K562 (cell line): Measurements from ENCODE around the gene NCAM2. TPM values are rescaled to one million over a fixed set of nuclear protein-coding genes. Genes with fewer than 3 reads are reported as not detected.

Source experiments
- DEAF1 ChIP-seq: fragments of 450-650 bp; formaldehyde crosslinking; IDR thresholded peaks from 2 replicates; pipeline ENCODE4 v1.4.0; 2020; ENCODE audit warnings: mild to moderate bottlenecking, moderate library complexity
- DPF2 ChIP-seq: fragments of 450-650 bp; IDR thresholded peaks from 2 replicates; pipeline ENCODE4 v1.6.1; 2016
- ELF2 ChIP-seq: fragments of 250-450 bp; sonication (Bioruptor Pico); IDR thresholded peaks from 2 replicates; pipeline ENCODE4 v1.5.0; 2021; ENCODE audit warnings: mild to moderate bottlenecking
- GABPA ChIP-seq: fragments of 200-800 bp; sonication (Bioruptor generic); conservative IDR thresholded peaks from 2 replicates; pipeline ENCODE4 v1.6.1; 2016; ENCODE audit warnings: low read depth, missing genetic modification characterization, missing compliant biosample characterization
- ILK ChIP-seq: fragments of 450-650 bp; IDR thresholded peaks from 2 replicates; pipeline ENCODE4 v1.6.1; 2016; ENCODE audit warnings: missing genetic modification characterization, low read depth, mild to moderate bottlenecking, missing compliant biosample characterization, moderate library complexity, borderline replicate concordance
- MYC ChIP-seq, 2 experiments: fragments of 250-450 bp in 1 of 2; sonication (Bioruptor Pico) in 1 of 2; IDR thresholded peaks; 2 replicates each; pipeline versions ENCODE4 v1.5.1 to v1.6.1; 2012 to 2021; ENCODE audit warnings: low read depth in 2 of 2, borderline replicate concordance in 1 of 2, improper control_type of control experiment in 1 of 2, low read length in 1 of 2, mild to moderate bottlenecking in 1 of 2, moderate library complexity in 1 of 2
- NR2C1 ChIP-seq, 2 experiments: fragments of 450-650 bp; IDR thresholded peaks; 2 replicates each; pipeline ENCODE4 v1.6.1; 2017; ENCODE audit warnings: mild to moderate bottlenecking in 2 of 2, antibody characterized with exemption in 1 of 2, inconsistent platforms in 1 of 2, missing compliant biosample characterization in 1 of 2, missing genetic modification characterization in 1 of 2
- RFX7 ChIP-seq: fragments of 250-450 bp; sonication (Bioruptor Pico); IDR thresholded peaks from 2 replicates; pipeline ENCODE4 v1.5.1; 2021; ENCODE audit warnings: mild to moderate bottlenecking
- RUNX1 ChIP-seq: sonication (generic); IDR thresholded peaks from 2 replicates; pipeline ENCODE4 v1.6.1; 2016; ENCODE audit warnings: antibody characterized with exemption, low read depth
- SRSF9 ChIP-seq: fragments of 200-400 bp; formaldehyde crosslinking; IDR thresholded peaks from 2 replicates; pipeline ENCODE4 v1.6.1; 2017; ENCODE audit warnings: low read depth, low read length, borderline replicate concordance
- ZBTB49 ChIP-seq: sonication (generic); formaldehyde crosslinking; IDR thresholded peaks from 2 replicates; pipeline ENCODE4 v1.8.0; 2022; ENCODE audit warnings: missing genetic modification reagents, mild to moderate bottlenecking, borderline replicate concordance
- ZBTB9 ChIP-seq: fragments of 450-650 bp; formaldehyde crosslinking; IDR thresholded peaks from 2 replicates; pipeline ENCODE4 v1.4.0; 2020; ENCODE audit warnings: mild to moderate bottlenecking, moderate library complexity
- ZNF232 ChIP-seq: sonication (generic); formaldehyde crosslinking; IDR thresholded peaks from 2 replicates; pipeline ENCODE4 v1.8.0; 2022; ENCODE audit warnings: mild to moderate bottlenecking, missing genetic modification reagents
- ZNF280B ChIP-seq: fragments of 250-450 bp; sonication (Bioruptor Pico); IDR thresholded peaks from 2 replicates; pipeline ENCODE4 v1.5.1; 2021; ENCODE audit warnings: mild to moderate bottlenecking
- ZNF584 ChIP-seq: fragments of 200-800 bp; sonication (Bioruptor generic); IDR thresholded peaks from 2 replicates; pipeline ENCODE4 v1.6.1; 2016; ENCODE audit warnings: low read depth, mild to moderate bottlenecking, missing genetic modification characterization, missing compliant biosample characterization
- ZNF639 ChIP-seq, 2 experiments: fragments of 200-800 bp in 1 of 2; sonication (Bioruptor generic) in 1 of 2; sonication (generic) in 1 of 2; formaldehyde crosslinking in 1 of 2; IDR thresholded peaks in 1 of 2; conservative IDR thresholded peaks in 1 of 2; 2 replicates each; pipeline versions ENCODE4 v1.5.0 to v1.6.1; 2016 to 2020; ENCODE audit warnings: missing compliant biosample characterization in 1 of 2, missing genetic modification characterization in 1 of 2, missing genetic modification reagents in 1 of 2
- ZNF644 ChIP-seq: fragments of 200-800 bp; sonication (Bioruptor generic); IDR thresholded peaks from 2 replicates; pipeline ENCODE4 v1.6.1; 2016; ENCODE audit warnings: low read depth, missing genetic modification characterization, missing compliant biosample characterization
- polyA plus RNA-seq, 8 experiments: library from polyadenylated mRNA; depleted of rRNA in 4 of 8; stranded (reverse) in 5 of 8; unstranded in 3 of 8; fragments of >200 nt; fragmentation: Nextera tagmentation in 2 of 8; fragmentation: Illumina TruSeq in 1 of 8; extraction: Ambion mirVana in 2 of 8; extraction: Trizol in 1 of 8; gene quantifications; 2 replicates each; pipeline versions ENCODE4 v1.2.1 to v1.2.3, GENCODE V29; 2011 to 2014; ENCODE audit warnings: inconsistent platforms in 1 of 8, missing spikeins in 1 of 8
- total RNA-seq, 7 experiments: library from RNA; depleted of rRNA in 6 of 7; stranded (reverse); fragments of >200 nt in 6 of 7; fragmentation: Illumina TruSeq in 2 of 7; extraction: Trizol in 2 of 7; gene quantifications; 2 replicates each; pipeline versions ENCODE4 v1.2.1 to v1.2.3, GENCODE V29; 2011 to 2021; ENCODE audit warnings: low replicate concordance in 1 of 7

NCAM2 gene
- total and polyA plus RNA-seq, 9 of the 15 experiments (the other 6 are each of a cell fraction or from before 2014, with no cell fraction given), result 14.0 to 58.2 (median 27.8) TPM

GRCh38 chr21:21200103-21200938 is 202.1 kb downstream of the NCAM2 start (continued):
- TF ChIP-seq DPF2, result peak; percentile 92
- TF ChIP-seq RFX7, result no peak
- no peak for TF ChIP-seq ZNF639 (CRISPR knock-in tag; conservative IDR thresholded peaks at IDR 0.05 in 1 of 2, IDR thresholded peaks at IDR 0.05 in 1 of 2)
- no peak for TF ChIP-seq ZNF584 (CRISPR knock-in tag)
- no peak for TF ChIP-seq ZNF280B (CRISPR knock-in tag)
- TF ChIP-seq RUNX1, result no peak
- TF ChIP-seq DEAF1, result no peak
- TF ChIP-seq ELF2 (CRISPR knock-in tag), result no peak
- TF ChIP-seq GABPA (tag), result no peak; the same call in none of the 2 replicates
- TF ChIP-seq ZBTB49 (CRISPR knock-in tag), result no peak
- no peak for TF ChIP-seq SRSF9
- no peak for TF ChIP-seq ILK (tag)
- TF ChIP-seq ZNF232 (CRISPR knock-in tag), result no peak
- TF ChIP-seq MYC (IDR thresholded peaks at IDR 0.05; ENCODE audit: low read depth, low read length), result 0 out of 2 replicates have a peak, but pooled peaks have one; percentile 34
- no peak for TF ChIP-seq MYC (CRISPR knock-in tag; IDR thresholded peaks at IDR 0.05; ENCODE audit: borderline replicate concordance, low read depth)
- no peak; the same call in 1 of the 2 replicates for TF ChIP-seq ZNF644 (tag)
- peak; percentile 41 for TF ChIP-seq NR2C1 (IDR thresholded peaks at IDR 0.05)
- no peak for TF ChIP-seq NR2C1 (tag; IDR thresholded peaks at IDR 0.05)
- no peak for TF ChIP-seq ZBTB9 (CRISPR knock-in tag)
